A549 treated with Mapracorat at 1 μM for 4 hours (cell line): ENCODE measurements around the gene CD209. TPM values are rescaled to one million over a fixed set of nuclear protein-coding genes. Genes with fewer than 3 reads are reported as not detected.

Experiments
- total RNA-seq: library from RNA; stranded (reverse); fragments of 200-300 nt; extraction: Qiagen RNA extraction; gene quantifications from 5 replicates; pipeline ENCODE4 v1.2.3, GENCODE V29; 2022

The CD209 gene, protein sequence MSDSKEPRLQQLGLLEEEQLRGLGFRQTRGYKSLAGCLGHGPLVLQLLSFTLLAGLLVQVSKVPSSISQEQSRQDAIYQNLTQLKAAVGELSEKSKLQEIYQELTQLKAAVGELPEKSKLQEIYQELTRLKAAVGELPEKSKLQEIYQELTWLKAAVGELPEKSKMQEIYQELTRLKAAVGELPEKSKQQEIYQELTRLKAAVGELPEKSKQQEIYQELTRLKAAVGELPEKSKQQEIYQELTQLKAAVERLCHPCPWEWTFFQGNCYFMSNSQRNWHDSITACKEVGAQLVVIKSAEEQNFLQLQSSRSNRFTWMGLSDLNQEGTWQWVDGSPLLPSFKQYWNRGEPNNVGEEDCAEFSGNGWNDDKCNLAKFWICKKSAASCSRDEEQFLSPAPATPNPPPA
- not detected in 5 replicates for total RNA-seq

DNA sequence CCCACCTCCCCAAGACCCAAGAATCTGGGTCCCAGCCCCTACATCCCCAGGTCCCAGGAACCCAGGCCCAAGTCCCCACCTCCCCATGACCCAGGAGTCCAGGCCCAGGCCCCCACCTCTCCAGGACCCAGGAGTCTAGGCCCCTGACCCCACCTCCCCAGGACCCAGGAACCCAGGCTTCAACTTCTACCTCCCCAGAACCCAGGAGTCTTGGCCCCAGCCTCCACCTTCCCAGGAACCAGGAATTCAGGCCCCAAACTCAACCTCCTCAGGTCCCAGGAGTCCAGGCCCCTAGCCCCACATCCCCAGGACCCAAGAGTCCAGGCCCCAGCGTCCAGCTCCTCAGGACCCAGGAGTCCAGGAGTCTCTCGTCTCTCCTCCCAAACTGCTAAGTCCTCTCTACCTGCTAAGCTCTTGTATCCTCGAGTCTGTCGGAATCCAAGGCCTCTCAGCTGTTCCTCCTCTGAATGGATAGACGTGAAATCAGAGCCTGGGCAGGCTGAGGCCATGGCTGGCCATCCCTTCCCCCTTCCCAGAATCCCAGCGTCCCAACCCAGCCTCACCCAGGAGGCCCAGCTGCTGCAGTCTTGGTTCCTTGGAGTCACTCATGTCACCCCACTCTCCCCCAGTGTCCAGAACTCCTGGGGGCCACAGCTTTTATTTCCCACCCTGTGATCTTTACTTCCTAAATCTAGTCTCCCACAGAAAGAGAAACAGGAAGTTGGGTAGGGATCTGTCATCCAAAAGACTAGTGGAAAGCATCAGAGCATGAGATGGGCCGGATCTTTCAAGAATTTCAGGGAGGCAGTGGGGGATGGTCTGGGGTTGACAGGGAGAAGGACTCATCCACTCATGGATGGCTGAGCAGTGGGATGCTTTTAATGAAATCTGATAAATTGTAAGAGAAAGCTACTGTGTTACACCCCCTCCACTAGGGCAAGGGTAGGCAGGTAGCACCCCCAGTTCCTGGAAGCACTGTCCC, at the start of gene CD209:
TSS of gene CD209 (minus strand) at position 632 of the 982 bp plus-strand sequence. CDS start at position 609, 23 bp downstream.

DNA sequence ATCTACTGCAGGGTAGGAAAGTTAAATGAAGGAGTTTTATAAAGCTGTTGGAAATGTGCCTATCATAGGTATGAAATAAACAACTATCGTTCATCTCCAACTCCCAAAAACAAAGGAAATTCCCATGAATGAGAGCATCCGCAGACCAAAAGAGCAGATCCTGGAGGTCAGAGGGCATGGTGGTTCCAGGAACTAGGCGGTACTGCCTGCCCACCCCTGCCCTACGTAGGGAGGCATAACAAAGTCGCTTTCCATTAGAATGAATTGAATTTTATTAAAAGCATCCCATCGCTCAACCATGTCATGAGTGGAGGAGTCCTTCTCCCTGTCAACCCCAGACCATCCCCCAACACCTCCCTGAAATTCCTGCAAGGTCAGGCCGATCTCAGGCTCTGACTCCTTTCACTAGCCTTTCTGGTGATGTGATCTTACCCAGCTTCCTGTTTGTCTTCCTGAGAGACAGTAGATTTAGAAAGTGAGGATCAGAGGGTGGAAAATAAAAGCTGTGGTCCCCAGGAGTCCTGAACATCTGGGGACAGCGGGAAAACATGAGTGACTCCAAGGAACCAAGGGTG, 15.5 kb upstream of the CD209 start, which contains the start of gene CLEC4M:
TSS of gene CLEC4M (plus strand) at position 525 of the 575 bp plus-strand sequence. CDS start at position 549, 24 bp downstream.

GRCh38 chr19:7732045-7732444, 15.3 kb downstream of the CD209 start, which contains the start of gene CLEC4G:
CLEC4G (minus strand) TSS chr19:7732110; CDS start chr19:7732102, 8 bp downstream.

GRCh38 chr19:7701654-7702457, 45.5 kb downstream of the CD209 start, which contains the start of gene FCER2:
FCER2 (minus strand) TSS chr19:7702131; CDS start chr19:7699760, 2,371 bp downstream.

Other genes starting within 250 kb of the CD209 start
- 16.4 to 21.2 TPM (median 18.2 TPM) in 5 replicates for gene ZNF358, start 231.4 kb downstream of the CD209 start, total RNA-seq
- 8.9 to 13.5 TPM (median 11.5 TPM) in 5 replicates for gene MCOLN1, start 224.9 kb downstream of the CD209 start, total RNA-seq
- 23.0 to 39.6 TPM (median 34.5 TPM) in 5 replicates for gene PNPLA6, start 211.8 kb downstream of the CD209 start, total RNA-seq
- 4.0 to 6.3 TPM (median 5.3 TPM) in 5 replicates for gene CAMSAP3, start 151.7 kb downstream of the CD209 start, total RNA-seq
- 21.5 to 26.3 TPM (median 25.6 TPM) in 5 replicates for gene XAB2, start 118.0 kb downstream of the CD209 start, total RNA-seq
- gene PET100, start 117.7 kb downstream of the CD209 start, total RNA-seq, result 46.3 to 68.9 TPM (median 59.4 TPM) in 5 replicates
- gene PCP2, start 113.8 kb downstream of the CD209 start, total RNA-seq, result not detected in 5 replicates
- 31.0 to 45.2 TPM (median 40.0 TPM) in 5 replicates for gene STXBP2, start 110.4 kb downstream of the CD209 start, total RNA-seq
- gene RETN, start 78.5 kb downstream of the CD209 start, total RNA-seq, result not detected in 5 replicates
- not detected in 5 replicates for gene MCEMP1, start 70.4 kb downstream of the CD209 start, total RNA-seq
- gene TRAPPC5, start 66.7 kb downstream of the CD209 start, total RNA-seq, result 45.4 to 107 TPM (median 106 TPM) in 5 replicates
- gene FCER2, start 45.4 kb downstream of the CD209 start, total RNA-seq, result not detected in 5 replicates
- gene CLEC4G, start 15.4 kb downstream of the CD209 start, total RNA-seq, result not detected in 5 replicates
- not detected in 5 replicates for gene CLEC4M, start 15.7 kb upstream of the CD209 start, total RNA-seq
- 1.1 to 1.9 TPM (median 1.8 TPM) in 5 replicates for gene EVI5L, start 82.7 kb upstream of the CD209 start, total RNA-seq
- 0.19 to 0.46 TPM (median 0.39 TPM) in 5 replicates for gene PRR36, start 126.9 kb upstream of the CD209 start, total RNA-seq
- 5.4 to 6.4 TPM (median 6.0 TPM) in 5 replicates for gene LRRC8E, start 141.0 kb upstream of the CD209 start, total RNA-seq
- 10.6 to 15.8 TPM (median 15.4 TPM) in 5 replicates for gene MAP2K7, start 156.3 kb upstream of the CD209 start, total RNA-seq
- 0.42 to 2.8 TPM (median 1.8 TPM) in 5 replicates for gene TGFBR3L, start 167.3 kb upstream of the CD209 start, total RNA-seq
- 19.2 to 30.9 TPM (median 28.9 TPM) in 5 replicates for gene SNAPC2, start 172.8 kb upstream of the CD209 start, total RNA-seq
- 8.9 to 22.8 TPM (median 20.7 TPM) in 5 replicates for gene CTXN1, start 178.6 kb upstream of the CD209 start, total RNA-seq
- 24.8 to 32.6 TPM (median 26.7 TPM) in 5 replicates for gene TIMM44, start 196.1 kb upstream of the CD209 start, total RNA-seq